C4-2B (cell line): ENCODE results near the gene ARID2.

Source experiments
- ZFX ChIP-seq: fragments of 450-650 bp; IDR thresholded peaks from 2 replicates; pipeline ENCODE4 v1.6.1; 2017
- TF ChIP-seq, protein P1 (sequence below): fragments of 450-650 bp; conservative IDR thresholded peaks from 2 replicates; pipeline ENCODE4 v1.5.1; 2017; ENCODE audit warnings: mild to moderate bottlenecking

DNA sequence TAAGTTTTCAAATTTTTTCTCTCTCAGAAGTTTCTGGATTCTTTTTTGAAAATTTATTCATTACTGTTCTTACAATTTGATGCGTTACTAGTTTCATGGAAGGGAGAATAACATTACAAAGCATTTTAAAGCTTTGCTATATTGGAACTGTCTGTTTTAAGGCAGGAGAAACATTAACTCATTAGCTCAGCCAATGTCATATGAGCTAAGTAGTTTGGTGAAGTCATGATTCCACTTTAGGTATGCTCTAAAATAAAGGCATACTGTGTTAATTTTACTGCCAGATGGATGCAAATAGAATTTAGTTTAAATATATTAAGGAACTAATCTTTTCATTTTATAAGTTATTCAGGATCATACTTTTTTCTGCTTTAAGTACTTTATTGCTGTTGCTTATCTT is 46.0 kb downstream of the ARID2 start:
- TF ChIP-seq ZFX: no peak
- TF ChIP-seq, protein P1, sequence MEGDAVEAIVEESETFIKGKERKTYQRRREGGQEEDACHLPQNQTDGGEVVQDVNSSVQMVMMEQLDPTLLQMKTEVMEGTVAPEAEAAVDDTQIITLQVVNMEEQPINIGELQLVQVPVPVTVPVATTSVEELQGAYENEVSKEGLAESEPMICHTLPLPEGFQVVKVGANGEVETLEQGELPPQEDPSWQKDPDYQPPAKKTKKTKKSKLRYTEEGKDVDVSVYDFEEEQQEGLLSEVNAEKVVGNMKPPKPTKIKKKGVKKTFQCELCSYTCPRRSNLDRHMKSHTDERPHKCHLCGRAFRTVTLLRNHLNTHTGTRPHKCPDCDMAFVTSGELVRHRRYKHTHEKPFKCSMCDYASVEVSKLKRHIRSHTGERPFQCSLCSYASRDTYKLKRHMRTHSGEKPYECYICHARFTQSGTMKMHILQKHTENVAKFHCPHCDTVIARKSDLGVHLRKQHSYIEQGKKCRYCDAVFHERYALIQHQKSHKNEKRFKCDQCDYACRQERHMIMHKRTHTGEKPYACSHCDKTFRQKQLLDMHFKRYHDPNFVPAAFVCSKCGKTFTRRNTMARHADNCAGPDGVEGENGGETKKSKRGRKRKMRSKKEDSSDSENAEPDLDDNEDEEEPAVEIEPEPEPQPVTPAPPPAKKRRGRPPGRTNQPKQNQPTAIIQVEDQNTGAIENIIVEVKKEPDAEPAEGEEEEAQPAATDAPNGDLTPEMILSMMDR: no peak
